Hematopoietic multipotent progenitor cell treated with erythropoietin and hydrocortisone succinate and interleukin-3 and kit ligand, for 8 days (in vitro differentiated cells): ENCODE results near the gene UBE2L3.
"Not testable (repeated sequence)": the region's sequence is repeated elsewhere in the genome, so short reads cannot be mapped to it uniquely, and the experiment has no call there.

Source experiments
- DNase-seq: peaks from one replicate; pipeline ENCODE4 v3.0.0-alpha.2; 2015

The UBE2L3 gene

DNA sequence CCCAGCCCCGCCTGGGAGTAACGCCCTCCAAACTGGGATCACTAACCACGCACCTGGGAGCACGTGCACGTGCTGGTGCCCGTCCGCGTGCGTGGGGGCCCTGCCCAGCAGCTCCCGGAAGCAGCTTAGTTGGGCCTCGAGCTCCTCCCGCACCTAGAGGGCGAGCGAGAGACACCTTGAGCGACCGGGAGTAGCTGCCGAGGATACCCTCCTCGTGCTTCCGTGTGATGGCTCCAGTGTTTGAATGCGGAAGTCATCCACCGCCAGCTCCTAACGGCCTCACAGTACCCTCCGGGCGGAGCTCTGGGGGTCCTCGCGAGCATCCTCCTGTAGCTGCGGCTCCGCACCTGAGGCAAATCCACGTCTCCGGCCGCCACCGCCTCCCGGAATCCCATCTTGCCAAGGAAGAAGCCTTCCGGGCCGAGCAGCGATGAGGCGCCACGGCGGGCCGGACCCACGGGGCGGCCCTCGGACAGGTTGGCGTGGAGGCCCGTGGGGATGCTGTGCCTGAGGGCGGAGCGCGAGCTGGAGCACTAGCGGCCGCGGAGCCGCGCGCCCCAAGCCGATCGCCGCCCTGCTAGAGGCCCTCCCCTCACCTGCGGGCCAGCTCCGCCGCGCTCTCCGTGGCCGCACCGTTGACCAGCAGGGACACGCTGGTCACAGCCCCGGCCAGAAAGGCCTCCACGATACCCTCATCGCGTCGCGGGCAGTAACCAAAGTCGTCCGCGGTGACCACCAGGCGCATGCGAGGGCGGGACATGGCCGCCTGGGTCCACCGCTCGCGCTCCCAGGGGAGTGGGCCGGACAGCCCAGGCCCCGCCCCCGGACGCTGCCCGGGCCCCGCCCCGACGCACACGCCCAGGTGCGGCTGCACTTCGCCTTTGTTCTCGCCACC, 62.0 kb downstream of the UBE2L3 start, which contains the start of gene YDJC:
TSS of gene YDJC (minus strand) at position 768 of the 895 bp plus-strand sequence. CDS start at position 760, 8 bp downstream.
- DNase-seq: peak; percentile 96

DNA sequence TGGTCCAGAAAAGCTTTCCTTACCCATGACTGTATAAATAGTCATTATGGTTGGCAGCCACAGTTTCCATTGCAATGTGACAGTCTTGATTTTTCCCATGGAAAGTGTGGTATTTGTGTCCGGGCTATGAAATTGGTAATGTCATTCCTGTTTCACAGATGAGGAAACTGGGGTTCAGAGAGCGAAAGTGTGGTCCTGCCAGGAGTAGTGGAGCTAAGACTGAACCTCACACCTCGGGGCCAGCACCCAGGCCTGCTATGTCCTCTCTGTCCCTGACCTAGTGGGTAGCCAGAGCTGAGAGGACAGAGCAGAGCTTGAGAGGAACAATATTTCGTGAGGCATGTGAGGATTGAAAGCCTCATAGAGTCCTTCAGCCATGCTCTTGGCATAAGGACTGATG, 63.5 kb downstream of the UBE2L3 start:
- no peak for DNase-seq

DNA sequence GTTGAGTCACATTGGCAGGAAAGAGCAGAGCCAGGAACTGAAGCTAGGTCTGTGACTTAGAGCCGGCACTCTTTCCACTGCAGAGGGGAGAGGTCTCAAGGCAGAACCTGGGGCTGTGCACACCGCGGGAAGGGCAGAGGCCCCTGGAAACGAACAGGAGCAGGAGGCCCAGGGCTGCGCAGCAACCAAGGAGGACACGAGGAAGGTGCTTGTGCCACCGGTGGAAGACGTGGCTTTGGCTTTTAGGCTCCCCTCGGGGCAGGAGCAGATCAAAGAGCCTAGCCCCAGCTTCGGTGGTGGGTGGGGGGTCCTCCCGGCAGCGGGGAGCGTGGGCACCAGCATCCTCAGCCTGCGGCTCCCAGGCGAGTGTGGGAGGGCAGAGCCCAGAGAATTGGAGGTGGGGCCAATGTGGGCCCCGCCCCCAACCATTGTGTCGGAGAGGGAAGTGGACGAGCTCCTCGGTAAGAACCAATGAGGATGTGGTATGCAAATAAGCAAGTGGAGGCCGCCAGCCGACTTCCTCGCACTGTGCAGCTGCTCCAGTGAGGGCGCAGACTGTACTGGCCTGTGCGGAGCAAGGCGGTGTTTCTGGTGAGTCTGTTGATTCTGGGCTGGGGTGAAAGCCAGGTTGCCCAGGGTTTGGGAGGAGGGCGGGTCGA, 64.9 kb downstream of the UBE2L3 start, which contains the start of gene CCDC116:
TSS of gene CCDC116 (plus strand) at position 524 of the 659 bp plus-strand sequence. CDS start 422 bp downstream, outside the sequence.
- peak; percentile 61 for DNase-seq

GRCh38 chr22:21632931-21633330, 65.4 kb downstream of the UBE2L3 start:
- DNase-seq: no peak

GRCh38 chr22:21633481-21633880, 66.0 kb downstream of the UBE2L3 start:
- no peak for DNase-seq

- DNase-seq: no peak
Measured at GRCh38 chr22:21634081-21634480, 66.6 kb downstream of the UBE2L3 start.

- no peak for DNase-seq
Measured at GRCh38 chr22:21634844-21635243, 67.3 kb downstream of the UBE2L3 start.

- DNase-seq: no peak
Measured at GRCh38 chr22:21635771-21636510, 68.4 kb downstream of the UBE2L3 start.

GRCh38 chr22:21636629-21637218, 69.2 kb downstream of the UBE2L3 start:
- DNase-seq: no peak

DNA sequence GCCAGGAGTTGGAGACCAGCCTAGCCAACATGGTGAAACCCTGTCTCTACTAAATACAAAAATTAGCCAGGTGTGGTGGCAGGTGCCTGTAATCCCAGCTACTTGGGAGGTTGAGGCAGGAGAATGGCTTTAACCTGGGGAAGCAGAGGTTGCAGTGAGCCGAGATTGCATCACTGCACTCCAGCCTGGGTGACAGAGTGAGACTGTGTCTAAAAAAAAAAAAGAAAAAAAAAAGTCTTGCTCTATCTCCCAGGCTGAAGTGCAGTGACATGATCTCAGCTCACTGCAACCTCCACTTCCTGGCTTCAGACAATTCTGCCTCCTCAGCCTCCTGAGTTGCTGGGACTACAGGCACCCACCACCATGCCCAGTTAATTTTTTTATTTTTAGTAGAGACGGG, 69.9 kb downstream of the UBE2L3 start:
- not testable (repeated sequence) for DNase-seq

- no peak for DNase-seq
Measured at GRCh38 chr22:21639359-21639758, 71.8 kb downstream of the UBE2L3 start.

DNA sequence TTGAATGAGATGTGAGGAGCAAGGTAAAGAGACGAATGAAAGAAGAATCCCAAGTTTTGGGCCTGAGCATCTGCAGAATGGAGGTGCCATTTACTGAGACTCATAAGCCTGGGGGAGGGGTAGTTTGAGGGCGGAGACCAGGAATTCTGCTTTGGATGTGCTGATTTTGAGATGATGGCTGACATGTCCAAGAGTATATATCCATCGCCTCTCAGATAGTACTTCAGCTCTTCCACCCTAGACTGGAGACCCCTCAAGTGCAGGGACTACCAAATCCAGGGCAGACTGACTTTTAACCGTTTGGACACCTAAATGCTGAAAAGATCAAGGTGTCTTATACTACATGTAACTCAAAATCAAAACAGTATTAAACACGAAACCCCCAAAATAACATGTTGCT, 73.3 kb downstream of the UBE2L3 start:
- DNase-seq: no peak

GRCh38 chr22:21641417-21641788, 73.9 kb downstream of the UBE2L3 start:
- peak; percentile 54 for DNase-seq

- DNase-seq: peak; percentile 98
Measured at GRCh38 chr22:21641789-21642583, 74.5 kb downstream of the UBE2L3 start, which contains the start of gene SDF2L1. Gene SDF2L1 (plus strand): TSS chr22:21642302. CDS start chr22:21642337, 35 bp downstream.

GRCh38 chr22:21642584-21643448, 75.3 kb downstream of the UBE2L3 start:
- DNase-seq: peak; percentile 73

GRCh38 chr22:21643533-21644357, 76.2 kb downstream of the UBE2L3 start:
- DNase-seq: no peak

DNA sequence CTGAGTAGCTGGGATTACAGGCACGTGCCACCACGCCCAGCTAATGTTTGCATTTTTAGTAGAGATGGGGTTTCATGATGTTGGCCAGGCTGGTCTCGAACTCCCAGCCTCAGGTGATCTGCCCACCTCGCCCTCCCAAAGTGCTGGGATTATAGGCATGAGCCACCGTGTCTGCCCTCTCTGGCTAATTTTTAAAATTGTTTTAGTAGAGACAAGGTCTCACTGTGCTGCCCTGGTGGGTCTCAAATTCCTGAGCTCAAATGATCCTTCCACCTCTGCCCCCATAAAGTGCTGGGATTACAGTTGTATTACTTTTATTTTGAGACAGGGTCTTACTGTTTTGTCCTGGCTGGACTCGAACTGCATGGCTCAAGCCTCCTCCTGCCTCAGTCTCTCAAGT, 78.0 kb downstream of the UBE2L3 start:
- DNase-seq: not testable (repeated sequence)

GRCh38 chr22:21646608-21647590, 79.4 kb downstream of the UBE2L3 start:
- DNase-seq: peak; percentile 91

- no peak for DNase-seq
Measured at GRCh38 chr22:21650280-21650679, 82.8 kb downstream of the UBE2L3 start.
